Measurements from ENCODE around the gene ABCB7.
"Not testable (repeated sequence)": the region's sequence is repeated elsewhere in the genome, so short reads cannot be mapped to it uniquely, and the experiment has no call there.

The ABCB7 gene

GRCh38 chrX:75149654-75150053 lies 6.4 kb downstream of the ABCB7 start:
- Histone ChIP-seq H3K4me1 (no peaks in the 10 kb centered on the region), H3K4me3 (ENCODE audit: low read depth, low read length) (no peak overlapping the region), H3K4me2 (ENCODE audit: low read length) (no peak overlapping the region), H3K36me3 (ENCODE audit: control insufficient read depth, insufficient read depth, low read length) (no peaks in the 10 kb centered on the region), H3K9me3 (ENCODE audit: control insufficient read depth, low read length) (no peaks in the 10 kb centered on the region), H3K27ac (no peak overlapping the region), H2AFZ (no peak overlapping the region), H3K27me3 (ENCODE audit: control insufficient read depth, insufficient read depth, low read length) (no peaks in the 10 kb centered on the region), H3K79me2 (peaks cover 7% of the 10 kb centered on the region), H3K9ac (no peak overlapping the region)
- no peak for TF ChIP-seq CTCF (IDR thresholded peaks at IDR 0.05)

GRCh38 chrX:75132672-75133071 lies 23.4 kb downstream of the ABCB7 start:
- no peak overlapping the region for H3K4me3 ChIP-seq (ENCODE audit: low read depth, low read length)
- no peak overlapping the region for H2AFZ ChIP-seq
- no peak overlapping the region for H3K27ac ChIP-seq
- H3K9me3 ChIP-seq (ENCODE audit: control insufficient read depth, low read length): no peaks in the 10 kb centered on the region
- H3K36me3 ChIP-seq (ENCODE audit: control insufficient read depth, insufficient read depth, low read length): no peaks in the 10 kb centered on the region
- no peak for TF ChIP-seq CTCF (IDR thresholded peaks at IDR 0.05)
- H3K4me1 ChIP-seq: no peaks in the 10 kb centered on the region
- H3K9ac ChIP-seq: no peak overlapping the region
- H3K79me2 ChIP-seq: peaks cover 19% of the 10 kb centered on the region
- H3K4me2 ChIP-seq (ENCODE audit: low read length): no peak overlapping the region
- H3K27me3 ChIP-seq (ENCODE audit: control insufficient read depth, insufficient read depth, low read length): no peaks in the 10 kb centered on the region

GRCh38 chrX:75131973-75132627 lies 24.0 kb downstream of the ABCB7 start:
- H3K4me1 ChIP-seq: no peaks in the 10 kb centered on the region
- no peak overlapping the region for H2AFZ ChIP-seq
- no peak overlapping the region for H3K4me3 ChIP-seq (ENCODE audit: low read depth, low read length)
- no peaks in the 10 kb centered on the region for H3K9me3 ChIP-seq (ENCODE audit: control insufficient read depth, low read length)
- H3K36me3 ChIP-seq (ENCODE audit: control insufficient read depth, insufficient read depth, low read length): no peaks in the 10 kb centered on the region
- no peaks in the 10 kb centered on the region for H3K27me3 ChIP-seq (ENCODE audit: control insufficient read depth, insufficient read depth, low read length)
- no peak overlapping the region for H3K27ac ChIP-seq
- H3K9ac ChIP-seq: no peak overlapping the region
- peaks cover 18% of the 10 kb centered on the region for H3K79me2 ChIP-seq
- no peak overlapping the region for H3K4me2 ChIP-seq (ENCODE audit: low read length)
- no peak for TF ChIP-seq CTCF (IDR thresholded peaks at IDR 0.05)

GRCh38 chrX:75129069-75129468 lies 27.0 kb downstream of the ABCB7 start:
- H2AFZ ChIP-seq; H3K4me2 ChIP-seq (ENCODE audit: low read length): not testable (repeated sequence)

GRCh38 chrX:75118296-75118695 lies 37.8 kb downstream of the ABCB7 start:
- H3K79me2 ChIP-seq: no peaks in the 10 kb centered on the region
- H2AFZ ChIP-seq: no peak overlapping the region
- no peak overlapping the region for H3K27ac ChIP-seq
- no peaks in the 10 kb centered on the region for H3K36me3 ChIP-seq (ENCODE audit: control insufficient read depth, insufficient read depth, low read length)
- TF ChIP-seq CTCF (IDR thresholded peaks at IDR 0.05): no peak
- no peak overlapping the region for H3K4me2 ChIP-seq (ENCODE audit: low read length)
- H3K4me3 ChIP-seq (ENCODE audit: low read depth, low read length): no peak overlapping the region
- H3K9me3 ChIP-seq (ENCODE audit: control insufficient read depth, low read length): no peaks in the 10 kb centered on the region
- no peaks in the 10 kb centered on the region for H3K27me3 ChIP-seq (ENCODE audit: control insufficient read depth, insufficient read depth, low read length)
- H3K9ac ChIP-seq: no peak overlapping the region
- no peaks in the 10 kb centered on the region for H3K4me1 ChIP-seq

More at GRCh38 chrX:75129069-75129468, 27.0 kb downstream of the ABCB7 start:
- H3K79me2 ChIP-seq; H3K36me3 ChIP-seq (ENCODE audit: control insufficient read depth, insufficient read depth, low read length); H3K9ac ChIP-seq; H3K4me1 ChIP-seq; H3K4me3 ChIP-seq (ENCODE audit: low read depth, low read length); H3K27me3 ChIP-seq (ENCODE audit: control insufficient read depth, insufficient read depth, low read length); H3K9me3 ChIP-seq (ENCODE audit: control insufficient read depth, low read length); H3K27ac ChIP-seq: not testable (repeated sequence)

Measured in parathyroid adenoma (tissue), 2 donors.